Lung microvascular endothelial cell (primary cell): ENCODE results near the gene MROH9. TPM values are rescaled to one million over a fixed set of nuclear protein-coding genes. Genes with fewer than 3 reads are reported as not detected.

Experiments used
- DNase-seq, 2 donors: peaks; one replicate each; pipeline versions ENCODE4 v3.0.0 to v3.0.0-alpha.2; 2010; ENCODE audit warnings: low read depth in 2 of 2
- total RNA-seq: library from RNA; depleted of rRNA; stranded (reverse); fragments of >200 nt; gene quantifications from 2 replicates; pipeline ENCODE4 v1.2.1, GENCODE V29; 2014

MROH9 gene
- total RNA-seq, 1 donor from 2014 or later: not detected

DNA sequence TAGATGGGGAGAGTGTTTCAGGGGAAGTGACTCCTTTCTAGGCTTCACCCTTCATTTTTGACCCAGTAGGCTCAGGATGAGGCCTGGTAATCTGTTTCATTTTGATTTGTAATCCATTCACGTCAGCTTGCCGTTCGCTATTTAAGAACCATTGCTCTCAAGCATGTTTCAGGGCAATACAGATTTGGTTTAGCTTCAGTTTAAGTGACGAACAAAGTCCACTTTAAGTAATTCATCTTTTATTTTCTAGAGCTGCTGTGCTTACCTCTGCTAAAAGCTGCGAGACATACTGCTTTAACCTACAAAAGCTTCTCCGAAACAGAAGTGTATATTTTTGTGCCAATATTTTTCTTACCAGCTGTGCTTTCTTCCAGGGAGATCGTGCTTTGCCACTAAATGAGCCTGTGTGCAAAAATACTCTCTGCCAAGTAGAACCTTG lies 146.4 kb downstream of the MROH9 start:
- no peak for DNase-seq

DNA sequence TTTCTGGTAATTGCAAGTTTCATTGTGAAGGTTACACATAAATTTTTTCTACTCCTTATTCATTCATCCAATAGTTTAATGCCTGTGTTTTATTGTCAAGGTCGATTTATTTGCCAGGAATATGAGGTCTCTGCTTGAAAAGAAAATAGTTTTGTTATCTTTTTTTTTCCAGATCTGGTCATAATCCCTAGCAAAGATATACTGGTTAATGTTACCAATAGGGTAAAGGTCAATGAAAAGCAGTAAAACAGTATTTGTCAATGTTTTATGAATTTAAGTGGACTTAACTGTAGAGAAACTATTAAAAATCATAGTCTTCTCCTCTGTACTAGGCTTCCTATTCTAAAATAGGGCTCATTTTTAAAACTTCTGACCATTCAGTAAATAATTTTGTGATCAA lies 147.3 kb downstream of the MROH9 start:
- DNase-seq: no peak

- DNase-seq: no peak
Measured at GRCh38 chr1:171083222-171083621, 147.9 kb downstream of the MROH9 start.

GRCh38 chr1:171084091-171084490 lies 148.8 kb downstream of the MROH9 start:
- DNase-seq: no peak

DNA sequence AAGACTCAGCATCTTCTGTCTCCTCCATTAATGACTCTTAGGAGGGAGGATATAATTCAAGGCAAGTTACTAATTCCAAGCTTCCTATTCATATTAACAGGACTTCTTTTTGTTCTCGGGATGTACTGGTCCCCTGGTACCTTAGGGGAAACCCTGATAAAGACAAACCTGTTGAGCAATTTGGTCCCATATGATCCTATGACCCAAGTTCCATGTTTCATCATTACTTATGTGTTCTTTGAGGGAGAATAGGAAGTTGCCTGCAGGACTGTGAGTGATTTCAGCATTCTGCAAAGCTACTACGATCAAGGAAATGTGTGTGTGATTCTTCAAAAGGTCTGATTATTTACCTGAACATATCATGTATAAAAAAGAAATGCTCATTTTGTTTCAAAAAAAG lies 149.5 kb downstream of the MROH9 start:
- DNase-seq: no peak

DNA sequence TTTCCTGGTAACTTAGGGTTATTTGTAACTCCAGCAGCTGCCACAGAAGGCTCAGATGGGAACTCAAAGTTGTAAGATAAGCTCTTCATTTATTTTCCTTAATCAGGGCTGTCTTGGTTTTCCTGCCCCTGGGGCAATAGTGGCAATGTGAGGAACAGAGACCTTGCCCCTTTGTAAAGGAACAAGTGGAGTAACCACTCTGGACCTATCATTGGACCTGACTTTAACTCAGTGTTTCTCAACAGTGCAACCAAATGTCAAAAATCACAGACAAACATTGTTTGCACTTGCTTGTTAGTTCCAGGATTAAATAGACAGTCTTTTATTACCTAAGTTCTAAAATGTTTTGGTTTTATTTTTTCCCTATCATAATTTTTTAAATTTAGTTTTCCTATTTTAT lies 152.6 kb downstream of the MROH9 start:
- DNase-seq: no peak

DNA sequence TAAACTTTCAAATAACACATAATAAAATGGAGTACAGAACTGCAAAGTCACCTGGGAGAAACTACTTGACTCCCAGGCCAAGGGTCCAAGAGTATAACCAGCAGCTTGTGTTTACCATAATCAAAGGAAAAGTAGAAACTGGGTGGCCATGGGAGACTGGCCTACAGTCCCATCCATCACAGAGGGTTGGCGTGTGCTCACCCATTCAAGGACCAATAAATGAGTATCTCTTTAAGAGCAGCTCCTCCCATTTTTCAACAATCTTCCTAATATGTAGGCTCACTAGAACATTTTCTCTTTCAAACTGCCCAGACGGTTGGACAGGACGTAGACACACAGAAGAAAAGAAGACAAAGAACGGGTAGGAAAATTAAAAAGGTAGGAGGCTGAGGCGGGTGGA lies 155.3 kb downstream of the MROH9 start, which contains the start of gene FMO3:
Gene FMO3, plus strand, starts transcription at position 302 of the 400 bp plus-strand sequence. CDS start 1,754 bp downstream, outside the sequence.
- DNase-seq: no peak

GRCh38 chr1:171103862-171104261 lies 168.5 kb downstream of the MROH9 start:
- no peak for DNase-seq

- DNase-seq: peak in 1 of 2 donors; percentile 45
Measured at GRCh38 chr1:171107262-171107940, 172.1 kb downstream of the MROH9 start.

DNA sequence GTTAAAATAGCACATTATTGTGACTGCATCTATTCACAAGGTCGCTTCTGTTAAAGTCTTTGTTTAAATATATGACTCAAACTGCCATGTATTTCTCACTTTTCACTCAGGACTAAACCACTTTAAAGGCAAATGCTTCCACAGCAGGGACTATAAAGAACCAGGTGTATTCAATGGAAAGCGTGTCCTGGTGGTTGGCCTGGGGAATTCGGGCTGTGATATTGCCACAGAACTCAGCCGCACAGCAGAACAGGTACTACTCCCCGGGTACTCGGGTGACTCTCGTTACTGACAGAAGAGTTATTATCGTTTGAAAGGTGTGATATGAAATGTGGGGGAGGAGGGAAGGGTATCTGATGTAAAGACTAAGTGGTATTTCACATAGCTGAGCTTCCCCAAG lies 172.6 kb downstream of the MROH9 start:
- no peak for DNase-seq

GRCh38 chr1:171109966-171110365 lies 174.6 kb downstream of the MROH9 start:
- no peak for DNase-seq

DNA sequence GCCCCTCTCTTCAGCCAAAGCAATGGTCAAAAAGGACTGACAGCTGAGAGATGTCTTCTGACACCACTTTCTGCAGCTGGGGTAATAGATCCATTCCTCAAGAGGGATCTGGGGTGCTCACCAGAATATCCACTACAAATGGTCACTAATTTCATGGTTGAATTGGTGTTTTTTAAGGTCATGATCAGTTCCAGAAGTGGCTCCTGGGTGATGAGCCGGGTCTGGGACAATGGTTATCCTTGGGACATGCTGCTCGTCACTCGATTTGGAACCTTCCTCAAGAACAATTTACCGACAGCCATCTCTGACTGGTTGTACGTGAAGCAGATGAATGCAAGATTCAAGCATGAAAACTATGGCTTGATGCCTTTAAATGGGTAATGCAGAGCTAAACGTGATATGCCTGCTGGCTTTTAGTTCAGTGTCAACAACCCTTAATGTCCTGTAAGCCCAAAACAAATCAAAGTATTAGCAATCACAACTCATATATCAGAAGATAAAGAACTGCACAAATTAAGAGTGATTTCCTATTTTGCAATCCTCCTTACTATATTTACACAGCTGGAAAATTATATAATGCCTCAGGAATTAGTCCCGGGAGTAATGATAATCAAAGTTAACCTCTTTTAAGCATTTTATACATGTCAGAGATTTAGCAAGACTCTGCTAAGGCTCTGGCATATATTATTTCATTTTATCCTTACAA lies 175.4 kb downstream of the MROH9 start:
- no peak for DNase-seq

DNA sequence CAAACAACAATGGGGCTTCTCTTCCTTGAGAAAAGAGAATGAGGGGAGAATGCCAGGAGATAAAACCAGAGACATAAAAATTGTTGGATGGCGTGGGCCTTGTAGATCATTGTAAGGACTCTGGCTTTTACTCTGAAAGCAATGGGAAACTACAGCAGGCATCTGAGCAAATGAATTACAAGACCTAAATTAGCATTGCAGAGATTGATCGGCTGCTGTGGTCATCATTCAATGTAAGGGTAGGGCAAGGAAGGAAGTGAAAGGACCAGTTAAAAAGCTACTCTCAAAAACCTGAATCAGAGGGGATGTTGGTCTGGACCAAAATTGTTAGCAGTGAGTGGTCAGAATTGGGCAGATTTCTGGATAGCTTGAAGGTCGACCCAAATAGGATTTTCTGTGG lies 176.8 kb downstream of the MROH9 start:
- DNase-seq: no peak

GRCh38 chr1:171113382-171113781 lies 178.0 kb downstream of the MROH9 start:
- DNase-seq: no peak

Other genes with a start within 250 kb of the MROH9 start
- not detected in 2 replicates for gene FMO3, start 155.4 kb downstream of the MROH9 start, total RNA-seq
- 0.20 TPM in 1 of 2 replicates, not detected in the other for gene FMO2, start 249.8 kb downstream of the MROH9 start, total RNA-seq